HG02884 (cell line): ENCODE results near the gene PRKCA.
"Not testable (repeated sequence)": the region's sequence is repeated elsewhere in the genome, so short reads cannot be mapped to it uniquely, and the experiment has no call there.

ENCODE experiments used
- ATAC-seq: cut with Tn5 transposase; IDR thresholded peaks from one replicate; pipeline ENCODE4 v1.9.1; 2021; ENCODE audit warnings: mild to moderate bottlenecking, moderate library complexity; ENCODE audit not compliant: unreplicated experiment

The PRKCA gene

GRCh38 chr17:66459811-66460270 is 157.4 kb downstream of the PRKCA start:
- no peak for ATAC-seq

GRCh38 chr17:66460558-66460957 is 158.1 kb downstream of the PRKCA start:
- no peak for ATAC-seq

GRCh38 chr17:66461343-66461995 is 159.1 kb downstream of the PRKCA start:
- no peak for ATAC-seq

GRCh38 chr17:66462010-66462409 is 159.6 kb downstream of the PRKCA start:
- no peak for ATAC-seq

- ATAC-seq, result no peak
Measured at GRCh38 chr17:66464921-66465320, 162.5 kb downstream of the PRKCA start.

- no peak for ATAC-seq
Measured at GRCh38 chr17:66465701-66466100, 163.3 kb downstream of the PRKCA start.

- no peak for ATAC-seq
Measured at GRCh38 chr17:66466106-66466820, 163.8 kb downstream of the PRKCA start.

GRCh38 chr17:66466840-66467367 is 164.5 kb downstream of the PRKCA start:
- no peak for ATAC-seq

GRCh38 chr17:66467766-66468165 is 165.4 kb downstream of the PRKCA start:
- no peak for ATAC-seq

GRCh38 chr17:66468241-66469087 is 166.1 kb downstream of the PRKCA start:
- no peak for ATAC-seq

GRCh38 chr17:66469088-66469442 is 166.7 kb downstream of the PRKCA start:
- ATAC-seq, result no peak

GRCh38 chr17:66469461-66469860 is 167.0 kb downstream of the PRKCA start:
- no peak for ATAC-seq

GRCh38 chr17:66469890-66470289 is 167.5 kb downstream of the PRKCA start:
- ATAC-seq, result no peak

- no peak for ATAC-seq
Measured at GRCh38 chr17:66472123-66472522, 169.7 kb downstream of the PRKCA start.

GRCh38 chr17:66474258-66474657 is 171.8 kb downstream of the PRKCA start:
- no peak for ATAC-seq

- ATAC-seq, result no peak
Measured at GRCh38 chr17:66474806-66475497, 172.5 kb downstream of the PRKCA start.

- no peak for ATAC-seq
Measured at GRCh38 chr17:66476014-66476413, 173.6 kb downstream of the PRKCA start.

- no peak for ATAC-seq
Measured at GRCh38 chr17:66477615-66478283, 175.3 kb downstream of the PRKCA start.

- ATAC-seq, result not testable (repeated sequence)
Measured at GRCh38 chr17:66479230-66479889, 176.9 kb downstream of the PRKCA start.

- ATAC-seq, result no peak
Measured at GRCh38 chr17:66480243-66480642, 177.8 kb downstream of the PRKCA start.
